Urinary bladder (tissue), 4 donors: ENCODE results near the gene MAFG. TPM values are rescaled to one million over a fixed set of nuclear protein-coding genes. Genes with fewer than 3 reads are reported as not detected.

Experiments
- DNase-seq: peaks from one replicate; pipeline ENCODE4 v3.0.0-alpha.2; 2015; ENCODE audit errors: extremely low spot score
- H3K27ac ChIP-seq: one replicate; pipeline ENCODE4 v1.5.1; 2013; ENCODE audit warnings: low read depth, mild to moderate bottlenecking, moderate library complexity
- H3K36me3 ChIP-seq: one replicate; pipeline ENCODE4 v1.6.1; 2013; ENCODE audit warnings: mild to moderate bottlenecking, moderate library complexity; ENCODE audit not compliant: insufficient read depth
- H3K4me1 ChIP-seq: one replicate; pipeline ENCODE4 v1.6.1; 2013; ENCODE audit warnings: mild to moderate bottlenecking, moderate library complexity; ENCODE audit not compliant: insufficient read depth
- H3K4me3 ChIP-seq: one replicate; pipeline ENCODE4 v1.5.1; 2013; ENCODE audit warnings: low read depth, low read length
- WGBS: extraction: QIAGEN DNeasy Blood & Tissue Kit; methylation state at CpG from one replicate; pipeline ENCODE4 v1.1.7; 2013; 5-methylcytosine and 5-hydroxymethylcytosine counted together
- polyA plus RNA-seq: library from polyadenylated mRNA; stranded (reverse); fragments of 200-250 nt; gene quantifications from one replicate; pipeline ENCODE4 v1.2.3, GENCODE V29; 2013
- total RNA-seq: library from RNA; depleted of rRNA; stranded (reverse); fragments of >200 nt; gene quantifications from one replicate; pipeline ENCODE4 v1.2.3, GENCODE V29; 2014
- donor health status: healthy with polysubstance abuse.
- donor health status: healthy.

Gene MAFG
- 7.6 TPM for total RNA-seq
- 31.3 TPM for polyA plus RNA-seq

DNA sequence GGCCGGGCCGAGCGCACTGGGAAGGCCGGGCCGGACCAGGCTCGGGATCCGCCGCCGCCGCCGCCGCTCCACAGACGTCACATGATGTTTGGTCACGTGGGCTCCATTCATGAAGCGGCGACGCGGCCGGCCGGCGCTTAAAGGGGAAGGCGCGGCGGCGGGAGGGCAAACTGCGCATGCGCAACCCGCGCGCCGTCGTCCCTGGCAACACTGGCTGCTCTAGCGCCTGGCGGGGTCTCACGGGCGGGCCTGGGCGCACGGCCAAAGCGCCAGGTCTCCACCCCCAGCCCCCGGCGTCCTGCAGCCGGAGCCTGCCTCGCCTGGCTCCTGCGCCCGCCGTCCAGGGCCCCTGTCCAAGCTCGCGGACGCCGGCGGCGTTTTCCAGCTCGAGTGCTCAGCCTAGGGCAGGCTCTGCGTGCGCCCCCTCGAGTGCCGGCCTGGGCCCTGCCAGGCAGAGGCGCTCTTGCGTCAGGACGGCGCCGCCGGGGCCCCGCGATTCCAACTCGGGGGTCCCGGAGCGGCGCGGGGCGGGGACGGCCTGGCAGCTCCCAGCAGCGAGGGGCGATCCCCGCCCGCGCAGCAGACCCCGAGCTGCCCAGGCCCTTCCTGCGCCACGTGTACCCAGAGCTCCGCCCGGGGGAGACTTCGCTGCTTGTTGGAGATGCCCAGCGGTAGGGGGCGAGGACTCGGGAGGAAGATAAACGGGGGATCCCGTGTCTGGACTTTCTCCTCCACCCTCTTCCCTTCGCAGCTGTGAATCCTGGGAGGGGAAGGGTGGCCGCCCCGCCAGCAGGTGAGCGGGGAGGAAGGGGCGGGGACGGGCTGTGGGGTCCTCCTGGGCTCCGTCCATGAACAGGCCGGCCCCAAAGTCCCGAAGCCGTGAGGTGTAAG, at the start of gene MAFG:
TSS of gene MAFG (minus strand) at position 83 of the 891 bp plus-strand sequence. CDS start 4,550 bp downstream, outside the sequence.
- under 1% methylated on average over 98 of the region's 98 CpGs for WGBS

GRCh38 chr17:81976332-81977210, 49.0 kb upstream of the MAFG start:
- WGBS = 27% methylated on average over 30 of the region's 30 CpGs
- no peaks in the 10 kb centered on the region for H3K36me3 ChIP-seq
- peak overlapping the region; percentile 94 for H3K4me3 ChIP-seq
- no peaks in the 10 kb centered on the region for H3K4me1 ChIP-seq
- DNase-seq = no peak
- H3K27ac ChIP-seq = peak overlapping the region; percentile 88

More for the DNA sequence above, at the start of gene MAFG:
- DNase-seq = peak; percentile 83
- Histone ChIP-seq H3K4me1 (no peaks in the 10 kb centered on the region), H3K4me3 (peak within 1 kb of the TSS; percentile 93), H3K36me3 (no peaks in the 10 kb centered on the region), H3K27ac (peak within 1 kb of the TSS; percentile 83)

DNA sequence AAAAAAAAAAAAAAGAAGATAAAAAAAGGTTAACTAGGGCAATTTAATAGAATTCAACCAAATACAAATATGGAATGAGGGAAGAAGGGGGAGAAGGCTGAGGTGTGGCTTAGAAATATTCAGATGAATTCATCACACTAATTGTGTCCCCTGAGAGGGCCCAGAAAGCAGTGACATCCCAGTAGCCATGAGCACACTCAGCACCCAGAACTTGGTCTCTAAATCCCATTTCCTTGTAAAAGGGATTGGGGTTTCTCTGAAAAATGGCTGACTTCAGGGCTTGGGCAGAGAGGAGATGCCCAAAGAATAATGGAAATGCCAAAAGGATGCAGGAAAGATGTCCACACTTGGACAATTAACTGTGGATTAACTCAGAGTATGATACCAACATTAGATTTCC, 45.9 kb upstream of the MAFG start:
- no peak for DNase-seq
- Histone ChIP-seq H3K36me3 (no peaks in the 10 kb centered on the region), H3K4me3 (no peak overlapping the region), H3K27ac (no peak overlapping the region), H3K4me1 (no peaks in the 10 kb centered on the region)

- Histone ChIP-seq H3K27ac (no peak overlapping the region), H3K4me3 (no peak overlapping the region), H3K36me3 (no peaks in the 10 kb centered on the region), H3K4me1 (no peaks in the 10 kb centered on the region)
- DNase-seq = no peak
- 87% methylated on average over 12 of the region's 12 CpGs for WGBS
These were observed 41.6 kb upstream of the MAFG start for GRCh38 chr17:81968850-81969812.

DNA sequence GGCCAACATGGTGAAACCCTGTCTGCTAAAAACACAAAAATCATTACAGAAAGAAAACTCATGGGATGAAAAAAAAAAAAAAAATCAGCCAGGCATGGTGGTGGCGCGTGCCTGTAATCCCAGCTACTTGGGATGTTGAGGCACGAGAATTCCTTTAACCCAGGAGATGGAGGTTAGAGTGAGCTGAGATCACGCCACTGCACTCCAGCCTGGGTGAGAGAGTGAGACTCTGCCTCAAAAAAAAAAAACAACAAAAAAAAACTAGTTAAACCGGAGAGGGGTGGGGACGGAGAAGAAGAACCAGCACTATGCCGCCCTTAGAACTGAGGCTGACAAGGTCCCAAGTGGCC, 40.8 kb upstream of the MAFG start:
- Histone ChIP-seq H3K4me3 (no peak overlapping the region), H3K36me3 (no peaks in the 10 kb centered on the region), H3K27ac (peak overlapping the region; percentile 46), H3K4me1 (no peaks in the 10 kb centered on the region)
- DNase-seq = no peak
- 67% methylated on average over 7 of the region's 7 CpGs for WGBS

- H3K36me3 ChIP-seq = no peaks in the 10 kb centered on the region
- WGBS = 16% methylated on average over 36 of the region's 36 CpGs
- DNase-seq = no peak
- H3K27ac ChIP-seq = peak overlapping the region; percentile 46
- H3K4me3 ChIP-seq = no peak overlapping the region
- H3K4me1 ChIP-seq = no peaks in the 10 kb centered on the region
These were observed 40.2 kb upstream of the MAFG start for GRCh38 chr17:81967533-81968395.

- H3K4me3 ChIP-seq = no peak overlapping the region
- WGBS = 47% methylated on average over 5 of the region's 5 CpGs
- DNase-seq = no peak
- no peaks in the 10 kb centered on the region for H3K36me3 ChIP-seq
- H3K4me1 ChIP-seq = no peaks in the 10 kb centered on the region
- no peak overlapping the region for H3K27ac ChIP-seq
These were observed 39.7 kb upstream of the MAFG start for GRCh38 chr17:81967244-81967532.

GRCh38 chr17:81966343-81967243, 39.1 kb upstream of the MAFG start:
- Histone ChIP-seq H3K27ac (no peak overlapping the region), H3K4me3 (no peak overlapping the region), H3K36me3 (no peaks in the 10 kb centered on the region), H3K4me1 (no peaks in the 10 kb centered on the region)
- 47% methylated on average over 41 of the region's 41 CpGs for WGBS
- no peak for DNase-seq

DNA sequence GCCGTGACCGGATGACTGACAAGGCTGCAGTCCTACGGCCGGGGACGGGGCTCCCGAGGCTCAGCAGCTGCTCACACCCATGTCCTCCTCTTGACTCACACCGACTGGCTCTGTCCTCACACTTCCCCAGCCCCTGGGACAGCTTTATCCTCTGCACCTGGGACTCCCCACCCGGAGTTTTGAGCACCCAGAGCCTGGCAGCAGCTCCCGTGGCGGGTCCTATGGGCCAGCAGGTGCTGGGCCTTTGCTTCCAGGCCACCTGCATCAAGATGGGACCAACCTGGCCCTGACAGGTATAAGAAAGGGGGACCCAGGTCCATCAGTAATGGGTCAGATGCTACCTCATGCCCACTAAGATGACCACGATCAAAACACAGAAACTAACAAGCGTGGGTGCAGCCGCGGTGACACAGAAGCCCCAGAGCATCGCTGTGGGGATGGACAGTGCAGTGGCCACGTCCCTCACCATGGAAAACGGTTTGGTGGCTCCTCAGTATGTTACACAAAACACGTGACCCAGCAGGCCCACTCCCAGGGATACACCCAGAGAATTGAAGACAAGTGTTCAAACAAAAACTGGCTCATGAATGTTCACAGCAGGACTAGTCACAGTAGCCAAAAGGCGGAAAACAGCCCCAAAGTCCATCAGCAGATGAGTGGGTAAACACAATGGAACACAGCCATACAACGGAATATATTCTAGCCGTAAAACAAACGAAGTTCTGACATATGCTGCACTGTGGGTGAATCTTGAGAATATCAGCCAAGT, 36.7 kb upstream of the MAFG start:
- peaks cover 3% of the 10 kb centered on the region for H3K4me1 ChIP-seq
- WGBS = 72% methylated on average over 22 of the region's 22 CpGs

GRCh38 chr17:81962499-81963441, 35.2 kb upstream of the MAFG start:
- peaks cover 3% of the 10 kb centered on the region for H3K4me1 ChIP-seq
- 65% methylated on average over 37 of the region's 37 CpGs for WGBS
- no peaks in the 10 kb centered on the region for H3K36me3 ChIP-seq
- no peak overlapping the region for H3K27ac ChIP-seq
- no peak overlapping the region for H3K4me3 ChIP-seq
- DNase-seq = no peak

More for the DNA sequence above, 36.7 kb upstream of the MAFG start:
- Histone ChIP-seq H3K4me3 (no peak overlapping the region), H3K36me3 (no peaks in the 10 kb centered on the region), H3K27ac (no peak overlapping the region)
- DNase-seq = no peak
